Measurements from ENCODE around the gene GOLM1.

The GOLM1 gene

DNA sequence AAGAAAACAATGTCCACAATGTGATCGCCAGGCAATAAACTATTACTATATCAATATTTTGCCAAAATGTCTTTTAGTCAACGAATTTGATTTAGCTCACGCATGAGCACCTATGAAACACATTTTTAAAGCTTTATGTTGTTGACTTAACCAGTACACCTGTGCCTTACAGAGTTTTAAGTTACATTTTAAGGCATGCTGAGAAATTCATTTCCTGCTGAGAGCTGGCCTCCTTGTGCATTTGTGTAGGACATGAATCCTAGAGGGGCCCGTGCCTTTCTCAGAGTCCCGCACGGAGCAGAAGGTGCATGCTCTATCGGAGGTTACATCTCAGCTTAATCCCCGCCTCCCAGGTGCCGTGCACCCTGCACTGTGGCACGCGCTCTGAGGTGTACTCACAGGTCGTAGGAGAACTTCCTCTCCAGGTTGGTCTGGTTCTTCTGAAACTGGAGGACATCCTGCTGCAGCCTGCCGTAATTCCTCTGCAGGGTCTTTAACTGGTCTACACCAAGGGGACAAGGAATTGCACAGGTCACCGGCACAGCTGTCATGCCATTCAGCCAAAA, 53.2 kb downstream of the GOLM1 start:
- no peak for DNase-seq (ENCODE audit: low read depth, low spot score)

DNA sequence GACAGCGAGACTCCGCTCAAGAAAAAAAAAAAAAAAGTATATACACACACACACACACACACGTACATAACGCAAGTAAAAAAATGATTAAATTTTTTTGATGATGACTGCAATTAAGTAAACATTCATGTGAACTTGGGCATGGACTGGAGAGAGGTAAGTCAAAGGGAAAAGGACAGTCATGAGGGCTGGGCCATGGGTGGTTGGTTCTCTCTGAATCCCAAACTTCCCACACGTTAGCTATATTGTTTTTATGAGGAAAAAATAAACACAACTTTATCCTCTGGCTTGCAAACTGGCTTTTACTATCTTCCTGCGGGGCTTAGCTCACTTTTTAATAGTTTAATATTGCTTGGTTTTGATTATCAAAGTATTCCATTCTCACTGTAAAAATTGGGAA, 53.7 kb downstream of the GOLM1 start:
- DNase-seq (ENCODE audit: low read depth, low spot score), result no peak

DNA sequence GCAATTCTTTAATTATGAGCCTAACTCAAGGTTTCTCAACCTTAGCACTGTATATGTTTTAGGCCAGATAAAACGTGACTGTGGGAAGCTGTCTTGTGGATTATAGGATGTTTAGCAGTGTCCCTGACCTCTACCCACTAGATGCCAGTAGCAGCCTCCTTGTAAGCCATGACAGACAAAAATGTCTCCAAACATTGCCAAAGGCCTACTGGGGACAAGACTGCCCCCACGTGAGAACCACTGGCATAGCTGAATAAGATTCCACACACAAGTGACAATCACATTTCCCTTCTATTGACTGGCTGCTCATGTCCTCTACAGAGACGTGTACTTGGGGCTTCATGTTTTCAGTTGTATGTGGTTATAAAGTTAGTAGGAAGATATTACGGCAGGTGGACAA, 55.4 kb downstream of the GOLM1 start:
- DNase-seq (ENCODE audit: low read depth, low spot score), result no peak

DNA sequence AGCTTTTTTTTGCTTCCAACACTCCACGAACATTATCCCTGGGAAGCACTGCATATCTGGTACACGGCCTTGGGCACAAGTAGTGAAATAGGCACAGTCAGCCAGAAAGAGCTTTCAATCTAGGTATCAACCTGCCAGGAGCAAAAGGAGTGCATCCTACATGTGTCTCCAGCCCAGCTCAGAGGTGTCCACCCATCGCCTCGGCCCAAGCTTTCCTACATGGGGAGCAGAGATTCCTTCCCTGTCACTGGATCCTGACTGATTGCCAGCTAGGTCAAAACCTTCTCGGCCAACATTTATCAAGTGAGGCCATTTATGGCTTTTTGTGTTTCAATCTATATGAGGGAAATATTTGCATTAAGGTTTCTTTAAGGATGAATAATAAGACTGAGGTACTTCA, 55.8 kb downstream of the GOLM1 start:
- DNase-seq (ENCODE audit: low read depth, low spot score), result no peak

DNA sequence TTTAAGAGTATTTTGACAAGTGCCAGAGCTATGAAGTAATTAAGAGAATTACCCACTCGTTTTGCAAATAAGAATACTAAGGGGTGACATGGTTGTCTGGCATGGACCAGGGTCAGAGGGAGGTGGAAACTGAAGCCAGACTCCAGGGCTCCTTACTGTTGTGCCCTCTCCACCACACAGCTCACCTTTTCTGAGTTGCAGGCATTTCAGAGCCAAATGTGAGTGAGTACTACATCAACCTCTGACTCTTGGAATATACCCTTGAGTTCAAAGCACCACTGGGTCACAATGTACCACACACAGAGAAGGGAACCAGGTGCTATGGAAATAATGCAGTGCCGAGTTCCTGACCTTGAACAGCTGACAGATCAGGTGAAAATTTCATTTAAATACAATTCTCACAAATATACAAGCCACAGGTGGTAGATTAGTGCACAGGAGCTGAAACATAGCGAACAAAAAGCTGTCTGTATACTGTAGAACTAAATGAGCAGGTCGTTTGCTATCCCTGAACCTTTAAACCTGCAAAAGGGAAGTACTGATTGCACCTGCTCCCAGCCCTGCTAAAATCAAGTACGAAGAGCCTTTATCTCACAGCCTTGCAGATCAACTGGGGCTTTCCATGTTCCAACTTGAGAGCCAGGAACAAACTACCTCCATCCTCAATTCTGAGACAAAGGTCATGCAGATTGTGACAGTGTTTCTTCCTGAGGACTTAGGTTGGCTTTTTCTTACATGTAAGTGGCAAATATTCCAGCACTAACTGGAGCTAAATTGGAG, 57.0 kb downstream of the GOLM1 start:
- no peak for DNase-seq (ENCODE audit: low read depth, low spot score)

DNA sequence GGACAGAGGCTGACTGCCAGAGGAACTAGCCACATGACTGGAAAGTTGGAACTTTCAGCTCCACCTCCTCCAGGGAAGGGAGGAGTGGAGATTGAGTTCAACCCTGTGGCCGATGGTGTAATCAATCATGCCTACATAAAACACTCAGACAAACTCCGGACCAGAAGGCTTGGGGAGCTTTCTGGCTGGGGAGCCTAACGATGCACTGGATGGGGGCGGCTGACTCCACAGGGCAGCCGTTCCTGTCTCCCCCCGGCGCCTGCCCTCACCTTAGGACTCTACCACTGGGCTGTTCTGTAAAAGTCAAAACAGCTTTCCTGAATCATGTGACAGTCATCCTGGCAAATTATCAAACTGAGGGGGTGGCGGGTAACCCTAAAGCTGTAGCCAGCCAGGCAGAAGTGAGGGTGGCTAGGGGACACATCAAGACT, 58.0 kb downstream of the GOLM1 start:
- DNase-seq (ENCODE audit: low read depth, low spot score), result no peak

DNA sequence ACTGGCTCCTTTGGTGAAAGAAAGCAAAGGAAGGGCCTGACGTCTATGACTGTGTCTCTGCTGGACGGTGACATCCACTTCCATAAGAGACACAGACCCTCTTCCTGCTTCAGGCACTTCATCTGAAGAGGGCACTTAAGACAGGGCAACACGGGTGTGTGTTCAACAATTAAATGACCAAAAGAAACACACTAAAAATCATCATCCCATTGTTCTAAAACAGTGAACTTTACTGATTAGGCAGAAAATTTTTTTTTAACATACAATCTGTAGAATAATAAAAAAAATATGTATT, 58.5 kb downstream of the GOLM1 start:
- no peak for DNase-seq (ENCODE audit: low read depth, low spot score)

DNA sequence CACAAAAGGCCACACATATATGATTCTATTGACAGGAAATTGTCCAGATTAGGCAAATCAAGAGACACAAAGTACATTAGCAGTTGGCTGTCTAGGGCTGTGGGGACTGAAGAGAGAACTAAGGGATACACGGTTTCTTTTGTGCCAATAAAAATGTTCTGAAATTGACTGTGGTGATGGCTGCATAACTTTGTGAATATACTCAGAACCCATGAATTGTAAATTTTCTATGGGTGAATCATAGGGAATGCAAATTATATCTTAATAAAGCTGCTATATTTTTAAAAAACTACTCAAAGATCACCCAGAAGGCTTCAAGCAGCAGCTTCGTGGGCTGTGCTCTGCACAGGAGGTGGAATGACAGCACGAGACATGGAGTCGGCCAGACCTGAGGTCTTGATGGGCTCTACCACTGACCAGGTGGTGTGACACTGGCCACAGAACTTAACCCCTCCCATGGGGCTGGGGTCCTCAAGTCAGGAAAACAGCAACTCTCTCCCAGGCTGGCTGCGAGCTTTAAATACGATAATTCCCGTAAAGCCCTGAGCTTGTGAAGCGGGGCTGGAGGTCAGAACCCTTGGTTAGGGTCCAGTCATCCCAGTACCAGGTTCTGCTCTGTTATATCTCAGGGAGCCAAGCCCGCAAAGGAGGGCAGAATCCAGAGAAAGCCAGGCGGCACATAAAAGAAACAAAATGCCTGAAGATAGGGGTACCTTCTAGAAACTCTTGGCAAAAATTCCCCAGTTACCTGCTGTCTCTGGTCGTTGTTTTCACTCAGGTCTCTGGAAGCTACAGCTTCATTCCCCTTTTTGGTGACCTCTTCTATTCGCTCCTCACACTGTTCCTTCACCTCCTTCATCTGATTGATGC, 59.1 kb downstream of the GOLM1 start:
- DNase-seq (ENCODE audit: low read depth, low spot score), result no peak

DNA sequence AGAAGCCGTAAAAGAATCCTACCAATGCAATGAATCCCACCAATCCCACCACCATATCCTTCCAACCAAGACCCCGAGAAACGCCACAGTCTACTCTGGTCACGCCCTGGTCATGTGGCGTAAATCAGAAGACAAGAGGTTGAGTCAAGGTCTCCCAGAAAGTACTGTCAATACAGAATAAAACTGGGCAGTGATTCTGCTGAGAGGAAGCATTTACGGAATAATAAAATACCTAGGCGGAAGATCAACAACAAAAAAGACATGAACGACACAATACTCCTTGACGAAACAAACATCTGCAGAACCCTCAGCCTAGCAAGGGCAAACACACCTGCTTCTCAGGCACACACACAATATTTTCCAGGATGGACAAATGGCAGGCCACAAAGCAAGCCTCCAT, 62.8 kb downstream of the GOLM1 start:
- no peak for DNase-seq (ENCODE audit: low read depth, low spot score)

DNA sequence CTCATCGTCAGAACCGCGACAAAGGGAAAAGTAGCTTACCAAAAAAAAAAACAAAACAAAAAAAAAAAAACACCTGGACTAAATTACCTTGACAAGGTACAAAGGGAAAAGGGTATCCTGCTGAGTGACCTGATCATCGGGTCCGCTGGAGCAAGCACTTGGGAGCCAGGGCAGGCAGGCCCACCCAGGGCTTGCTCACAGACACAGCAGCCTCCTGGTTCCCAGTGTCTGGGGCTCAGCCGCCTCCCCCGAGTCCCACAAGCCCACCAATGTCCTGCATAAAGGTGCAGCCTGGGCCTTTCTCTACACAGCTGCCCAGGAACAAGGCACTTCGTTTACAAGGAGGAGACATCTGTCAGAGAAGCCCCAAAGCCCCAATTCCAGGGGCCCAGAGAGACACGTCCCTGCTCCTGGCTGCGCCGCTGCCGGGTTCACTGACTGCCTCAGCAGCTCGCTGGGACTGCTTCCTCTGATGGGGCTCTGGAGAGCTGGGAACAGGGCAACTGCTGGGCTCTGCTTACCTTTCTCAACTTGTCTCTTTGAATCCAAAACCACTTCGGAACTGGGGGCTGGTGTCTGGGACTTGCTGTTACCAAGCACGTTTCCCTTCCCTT, 63.4 kb downstream of the GOLM1 start:
- DNase-seq (ENCODE audit: low read depth, low spot score), result no peak

DNA sequence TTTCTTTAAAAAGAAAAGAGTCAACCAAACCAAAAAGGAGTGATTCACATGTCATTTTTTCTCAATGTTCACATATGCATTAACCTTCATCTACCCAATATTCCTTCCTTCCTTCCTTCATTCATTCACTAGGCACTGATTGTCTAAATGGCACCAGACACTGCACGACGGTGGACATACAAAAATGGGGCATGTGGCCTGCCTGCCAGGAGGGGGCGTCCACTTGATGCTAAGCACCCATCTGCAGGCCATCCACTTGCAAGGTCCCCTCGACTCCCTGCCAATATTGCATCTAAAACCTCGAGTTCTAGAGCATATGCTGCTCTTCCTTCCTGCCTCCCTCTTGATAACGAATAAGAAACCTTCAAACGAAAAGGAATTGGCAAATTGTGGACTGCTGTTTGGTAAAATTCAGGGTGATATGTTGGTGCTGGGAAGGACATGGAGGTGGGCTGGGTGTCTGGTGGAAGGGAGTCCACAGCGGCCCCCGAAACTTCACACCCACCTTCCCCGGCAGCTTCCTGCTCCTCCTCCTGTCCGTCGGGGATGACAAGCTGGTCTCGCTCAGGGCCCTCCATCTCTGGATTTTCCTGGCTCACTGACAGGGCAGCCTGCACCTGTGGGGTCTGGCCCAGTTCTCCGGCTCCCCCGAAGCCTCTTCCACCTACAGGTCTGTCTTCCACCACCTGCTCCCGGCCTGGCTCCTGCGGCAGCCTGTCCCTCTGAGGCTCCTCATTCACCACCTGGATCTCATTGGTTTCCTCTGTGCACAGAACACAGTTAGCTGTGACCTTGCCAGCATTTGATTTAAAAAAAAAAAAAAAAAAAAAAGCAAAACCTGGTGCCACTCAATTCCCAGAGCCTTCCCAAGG, 64.3 kb downstream of the GOLM1 start:
- DNase-seq (ENCODE audit: low read depth, low spot score), result peak; percentile 21

DNA sequence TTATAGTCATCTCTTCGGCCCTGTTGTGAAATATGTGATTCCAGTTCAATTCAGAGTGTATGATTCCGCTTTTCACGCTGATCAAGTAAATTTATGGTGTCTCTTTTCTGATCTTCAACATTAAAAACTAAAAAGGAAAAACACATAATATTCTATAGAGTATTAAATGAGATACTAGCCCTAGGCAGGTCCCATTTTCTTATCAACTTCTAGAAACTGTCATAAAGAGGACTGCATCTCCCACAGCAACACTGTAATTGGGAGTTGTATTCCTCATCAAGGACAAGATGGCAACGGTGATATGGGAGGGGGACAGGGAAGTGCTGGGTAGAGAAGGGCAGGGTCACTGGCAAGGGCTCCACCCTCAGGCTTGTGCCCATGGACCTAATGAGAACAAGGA, 71.6 kb downstream of the GOLM1 start:
- no peak for DNase-seq (ENCODE audit: low read depth, low spot score)

DNA sequence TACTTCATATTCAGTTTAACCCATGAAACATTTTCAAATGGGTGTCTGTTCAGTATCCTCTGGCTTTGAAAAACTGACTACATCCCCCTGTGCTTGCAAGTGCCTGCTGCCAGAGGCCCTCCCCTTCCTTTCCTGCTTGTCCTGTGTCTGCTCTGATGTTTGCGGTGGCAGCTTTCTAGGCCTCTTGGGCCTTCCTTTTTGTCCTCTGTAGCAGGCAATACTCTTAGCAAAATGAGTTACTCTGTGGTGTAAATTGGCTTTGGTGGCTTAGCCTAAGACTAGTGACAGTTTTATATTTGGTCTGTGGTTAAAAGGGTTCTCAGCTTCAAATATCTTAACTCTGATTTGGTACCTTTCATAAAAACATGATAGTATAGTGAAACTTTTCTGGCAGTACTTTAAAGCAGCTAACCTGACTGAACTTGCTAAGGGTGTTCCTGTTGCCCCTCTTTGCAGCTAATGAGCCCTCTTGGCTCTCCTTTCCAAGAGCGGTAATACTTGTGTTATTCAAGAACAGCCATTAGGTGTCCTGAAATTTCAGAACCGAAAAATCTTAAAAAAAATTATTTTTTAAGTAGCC, 76.6 kb downstream of the GOLM1 start:
- no peak for DNase-seq (ENCODE audit: low read depth, low spot score)

DNA sequence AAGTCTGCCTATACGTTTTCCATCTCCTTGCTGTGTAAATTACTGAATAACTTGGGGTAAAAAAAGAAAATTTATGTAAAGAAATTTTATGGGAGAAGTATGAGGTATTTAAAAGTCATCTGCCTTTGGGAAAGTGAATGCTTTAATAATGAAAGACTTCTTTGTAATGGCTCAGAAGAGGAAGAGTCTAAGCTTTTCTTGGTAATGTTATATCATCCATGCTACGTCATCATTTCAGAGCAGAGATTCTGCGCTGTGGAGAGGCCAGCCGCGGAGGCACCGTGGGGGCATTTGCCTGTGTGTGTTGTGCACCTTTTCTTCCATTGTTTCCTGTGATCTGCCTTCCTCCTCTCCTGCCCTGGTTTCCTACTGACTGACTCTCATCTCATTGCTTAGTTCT, 78.2 kb downstream of the GOLM1 start:
- DNase-seq (ENCODE audit: low read depth, low spot score), result no peak

DNA sequence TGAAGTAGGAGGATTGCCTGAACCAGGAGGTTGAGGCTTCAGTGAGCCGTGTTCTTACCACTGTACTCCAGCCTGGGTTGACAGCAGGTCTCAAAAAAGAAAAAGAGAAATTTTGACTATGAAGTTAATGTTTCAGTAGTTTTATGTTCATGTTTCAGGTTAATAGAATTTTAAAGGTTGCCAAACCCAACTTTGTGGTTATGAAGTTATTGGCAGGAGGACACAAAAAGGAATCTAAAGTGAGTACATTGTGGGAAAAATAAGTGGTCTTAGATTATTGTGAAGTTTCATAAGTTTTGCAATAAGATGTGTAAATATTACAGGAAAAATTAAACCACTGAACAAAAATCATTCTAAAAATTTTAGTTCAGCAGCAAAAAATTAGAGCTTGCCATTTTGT, 78.6 kb downstream of the GOLM1 start:
- DNase-seq (ENCODE audit: low read depth, low spot score), result no peak

DNA sequence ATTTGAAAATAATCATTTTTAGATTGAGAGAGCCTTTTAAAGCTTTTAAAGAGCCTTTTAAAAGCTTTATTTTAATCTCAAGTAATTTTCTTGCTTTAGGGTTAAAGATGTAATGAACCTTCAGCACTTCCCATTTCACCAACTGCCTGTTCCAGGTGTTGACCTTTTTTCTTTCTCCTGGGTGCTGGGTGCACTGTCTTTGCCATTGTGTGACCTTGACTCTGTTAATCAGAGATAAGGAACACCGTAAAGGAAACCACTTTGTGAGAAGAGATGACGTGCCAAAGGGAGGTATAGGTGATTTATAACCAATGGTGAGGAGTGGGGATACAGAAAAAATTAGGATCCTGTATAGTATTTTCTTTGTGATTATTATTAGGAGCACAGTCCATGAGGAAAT, 90.2 kb downstream of the GOLM1 start:
- DNase-seq (ENCODE audit: low read depth, low spot score), result no peak

DNA sequence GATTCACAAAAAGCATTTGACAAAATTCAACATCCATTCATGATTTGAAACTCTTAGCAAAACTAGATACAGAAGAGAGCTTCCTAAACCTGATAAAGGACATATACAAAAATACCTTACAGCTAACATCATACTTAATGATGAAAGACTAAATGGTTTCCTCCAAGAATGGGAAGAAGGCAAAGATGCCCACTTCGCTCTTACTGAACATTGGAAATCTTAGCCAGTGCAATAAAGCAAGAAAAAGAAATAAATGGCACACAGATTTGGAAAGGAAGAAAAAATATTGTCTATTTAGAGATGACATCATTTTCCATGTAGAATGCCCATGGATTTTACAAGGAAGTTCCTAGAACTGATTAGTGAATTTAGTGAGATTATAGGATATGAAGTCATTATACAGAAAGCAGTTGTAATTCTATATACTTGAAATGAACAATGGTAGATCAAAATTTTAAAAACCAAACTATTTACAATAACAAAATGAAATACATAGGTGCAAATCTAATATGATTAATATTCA, 94.0 kb downstream of the GOLM1 start:
- DNase-seq (ENCODE audit: low read depth, low spot score), result no peak

DNA sequence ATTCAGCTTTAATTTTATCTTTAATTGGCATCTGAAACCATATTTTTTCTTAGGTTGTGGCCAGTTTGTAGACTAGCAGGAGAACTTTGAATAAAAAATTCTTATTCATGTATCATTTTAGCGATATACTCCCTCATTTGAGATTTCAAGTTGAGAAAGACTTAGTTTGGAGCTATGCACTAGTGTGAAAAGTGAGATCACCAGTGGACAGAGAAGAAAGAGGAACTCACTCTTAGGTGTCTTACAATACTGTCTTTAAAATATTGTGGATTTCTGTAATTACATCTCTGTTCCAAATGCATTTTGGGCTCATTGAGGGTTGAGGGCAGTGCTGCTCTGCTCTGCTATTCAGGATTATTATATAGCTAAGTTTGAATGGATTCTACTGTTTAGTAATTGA, 103.8 kb downstream of the GOLM1 start:
- no peak for DNase-seq (ENCODE audit: low read depth, low spot score)

DNA sequence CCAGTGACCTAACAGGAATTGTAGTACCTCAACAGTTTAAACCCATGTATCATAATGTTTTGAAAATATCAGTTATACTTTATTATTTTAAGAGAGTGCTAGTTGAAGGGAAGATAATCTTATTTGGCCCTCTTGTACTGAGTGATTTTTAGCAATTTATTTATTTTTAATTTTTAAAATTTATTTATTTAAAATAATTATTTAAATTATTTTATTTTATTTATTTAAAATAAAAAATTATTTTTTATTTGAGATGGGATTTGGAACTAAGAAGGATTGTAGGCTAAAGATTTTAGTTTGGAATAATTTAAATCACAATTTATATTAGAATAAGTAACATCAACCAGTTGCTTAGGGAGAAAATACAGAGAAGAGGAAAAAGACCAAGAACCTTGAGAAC, 104.3 kb downstream of the GOLM1 start:
- no peak for DNase-seq (ENCODE audit: low read depth, low spot score)

DNA sequence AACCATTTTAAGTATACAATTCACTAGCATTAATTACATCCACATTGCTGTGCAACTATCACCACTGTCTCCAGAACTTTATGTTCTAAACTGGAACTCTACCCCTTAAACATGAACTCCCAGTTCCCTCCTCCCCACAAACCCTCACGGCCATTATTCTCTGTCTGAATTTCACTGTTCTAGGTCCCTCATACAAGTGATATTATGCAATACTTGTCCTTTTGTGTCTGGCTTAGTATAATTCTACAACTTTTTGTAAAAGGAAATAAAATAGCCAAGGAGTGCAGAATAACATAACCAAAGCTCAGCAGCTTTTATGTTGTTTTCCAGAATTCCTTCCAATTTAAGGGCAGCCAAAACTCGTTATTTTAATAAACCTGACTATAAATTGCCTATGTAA, 105.2 kb downstream of the GOLM1 start:
- no peak for DNase-seq (ENCODE audit: low read depth, low spot score)

DNA sequence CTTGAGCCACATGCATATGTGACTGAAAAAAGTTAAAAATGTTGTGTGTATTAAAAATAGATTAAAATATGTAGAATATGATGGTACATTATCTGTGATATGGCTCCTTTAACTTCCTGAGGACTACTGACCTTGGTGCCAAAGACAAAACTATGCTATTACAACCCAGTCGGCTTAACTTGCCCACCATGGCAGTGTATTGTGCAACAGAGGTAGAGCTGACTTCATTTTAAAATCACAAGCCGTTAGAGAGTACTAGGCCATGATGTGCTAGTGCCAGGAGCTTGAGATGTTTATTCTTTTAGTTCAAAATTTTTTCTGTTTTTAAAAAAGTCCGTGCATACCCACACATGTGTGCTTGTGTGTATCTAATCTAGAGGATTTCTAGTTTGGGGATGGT, 112.1 kb downstream of the GOLM1 start:
- no peak for DNase-seq (ENCODE audit: low read depth, low spot score)

All from smooth muscle cell of the brain vasculature (primary cell).